Measurements from ENCODE around the gene GRID1. TPM values are rescaled to one million over a fixed set of nuclear protein-coding genes. Genes with fewer than 3 reads are reported as not detected.
"Not testable (repeated sequence)": the region's sequence is repeated elsewhere in the genome, so short reads cannot be mapped to it uniquely, and the experiment has no call there.

The GRID1 gene
- total RNA-seq, 3 donors from 2014 or later: 2.3 to 8.5 (median 5.9) TPM

GRCh38 chr10:86109421-86109820 lies 257.2 kb downstream of the GRID1 start:
- no peaks in the 10 kb centered on the region for H3K9me3 ChIP-seq
- no peak overlapping the region for H3K4me3 ChIP-seq
- no peaks in the 10 kb centered on the region for H3K4me1 ChIP-seq
- H3K36me3 ChIP-seq: no peaks in the 10 kb centered on the region
- no peaks in the 10 kb centered on the region for H3K27me3 ChIP-seq
- TF ChIP-seq CTCF (IDR thresholded peaks at IDR 0.05): no peak
- no peak for TF ChIP-seq POLR2AphosphoS5 (IDR thresholded peaks at IDR 0.05)
- no peak for TF ChIP-seq POLR2A (IDR thresholded peaks at IDR 0.05)
- H3K27ac ChIP-seq: no peak overlapping the region
- intact Hi-C loops (cut with DNase I; ENCODE audit: low total_unique reads): no loop called here
- DNase-seq (ENCODE audit: low spot score in 2 of 2): no peak

- intact Hi-C loops (cut with DNase I; ENCODE audit: low total_unique reads): no loop called here
- Histone ChIP-seq H3K36me3 (no peaks in the 10 kb centered on the region), H3K27me3 (no peaks in the 10 kb centered on the region), H3K9me3 (no peaks in the 10 kb centered on the region), H3K27ac (no peak overlapping the region), H3K4me1 (no peaks in the 10 kb centered on the region), H3K4me3 (no peak overlapping the region)
- TF ChIP-seq POLR2A (IDR thresholded peaks at IDR 0.05): no peak
- no peak for TF ChIP-seq POLR2AphosphoS5 (IDR thresholded peaks at IDR 0.05)
- TF ChIP-seq CTCF (IDR thresholded peaks at IDR 0.05): no peak
- no peak for DNase-seq (ENCODE audit: low spot score in 2 of 2)
Observed at GRCh38 chr10:86108696-86109095, 257.9 kb downstream of the GRID1 start.

GRCh38 chr10:86107611-86108310 lies 258.8 kb downstream of the GRID1 start:
- H3K9me3 ChIP-seq; DNase-seq (ENCODE audit: low spot score in 2 of 2); H3K4me1 ChIP-seq; intact Hi-C loops (cut with DNase I; ENCODE audit: low total_unique reads); H3K36me3 ChIP-seq; H3K4me3 ChIP-seq; H3K27me3 ChIP-seq; H3K27ac ChIP-seq: not testable (repeated sequence)

DNA sequence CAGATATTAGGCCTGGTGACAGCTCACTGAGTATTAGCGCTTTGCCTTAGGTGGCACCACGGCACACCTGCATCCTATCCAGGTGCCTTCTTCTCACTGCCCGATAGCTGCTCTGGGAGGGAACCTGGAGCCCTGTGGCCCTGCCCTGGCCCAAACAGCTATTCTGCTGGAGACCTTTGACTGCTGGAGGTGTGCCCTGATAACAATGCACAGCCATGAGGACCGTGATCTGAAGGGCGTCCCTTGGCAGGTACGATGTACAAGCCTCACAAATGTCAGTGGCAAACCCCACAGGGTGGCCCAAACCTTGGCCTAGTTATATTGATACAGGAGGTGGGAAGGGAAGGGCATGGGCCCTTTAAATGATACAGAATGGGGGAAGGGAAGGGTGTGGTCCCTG lies 259.5 kb downstream of the GRID1 start:
- Histone ChIP-seq H3K4me3 (no peak overlapping the region), H3K27me3 (no peaks in the 10 kb centered on the region), H3K4me1 (no peaks in the 10 kb centered on the region), H3K36me3 (no peaks in the 10 kb centered on the region), H3K9me3 (no peaks in the 10 kb centered on the region), H3K27ac (no peak overlapping the region)
- no peak for DNase-seq (ENCODE audit: low spot score in 2 of 2)
- TF ChIP-seq CTCF (IDR thresholded peaks at IDR 0.05): no peak
- no peak for TF ChIP-seq POLR2AphosphoS5 (IDR thresholded peaks at IDR 0.05)
- no peak for TF ChIP-seq POLR2A (IDR thresholded peaks at IDR 0.05)
- intact Hi-C loops (cut with DNase I; ENCODE audit: low total_unique reads): no loop called here

DNA sequence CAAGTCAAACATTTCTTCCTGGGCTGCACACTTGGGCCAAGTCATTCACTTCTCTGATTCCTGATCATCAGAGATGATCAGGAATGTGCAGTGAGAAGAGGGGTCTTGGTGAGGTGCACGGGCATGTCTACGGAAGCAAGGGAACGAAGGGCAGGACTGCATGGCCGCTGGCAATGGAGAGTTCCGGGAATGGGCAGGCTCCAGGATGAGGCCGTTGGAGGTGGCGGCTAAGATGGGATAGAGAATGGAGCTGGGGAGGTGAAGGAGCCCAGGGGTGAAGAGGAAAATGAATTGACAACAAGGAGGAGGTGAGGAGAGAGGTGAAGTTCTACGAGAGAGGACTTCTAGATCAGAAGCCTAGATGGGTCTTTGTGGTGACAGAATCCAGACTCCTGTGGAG lies 260.0 kb downstream of the GRID1 start:
- intact Hi-C loops (cut with DNase I; ENCODE audit: low total_unique reads): no loop called here
- no peak for DNase-seq (ENCODE audit: low spot score in 2 of 2)
- H3K4me1 ChIP-seq: no peaks in the 10 kb centered on the region
- no peaks in the 10 kb centered on the region for H3K27me3 ChIP-seq
- TF ChIP-seq POLR2AphosphoS5 (IDR thresholded peaks at IDR 0.05) (no peak), POLR2A (IDR thresholded peaks at IDR 0.05) (no peak), CTCF (IDR thresholded peaks at IDR 0.05) (no peak)
- H3K27ac ChIP-seq: no peak overlapping the region
- no peaks in the 10 kb centered on the region for H3K36me3 ChIP-seq
- H3K9me3 ChIP-seq: no peaks in the 10 kb centered on the region
- no peak overlapping the region for H3K4me3 ChIP-seq

DNA sequence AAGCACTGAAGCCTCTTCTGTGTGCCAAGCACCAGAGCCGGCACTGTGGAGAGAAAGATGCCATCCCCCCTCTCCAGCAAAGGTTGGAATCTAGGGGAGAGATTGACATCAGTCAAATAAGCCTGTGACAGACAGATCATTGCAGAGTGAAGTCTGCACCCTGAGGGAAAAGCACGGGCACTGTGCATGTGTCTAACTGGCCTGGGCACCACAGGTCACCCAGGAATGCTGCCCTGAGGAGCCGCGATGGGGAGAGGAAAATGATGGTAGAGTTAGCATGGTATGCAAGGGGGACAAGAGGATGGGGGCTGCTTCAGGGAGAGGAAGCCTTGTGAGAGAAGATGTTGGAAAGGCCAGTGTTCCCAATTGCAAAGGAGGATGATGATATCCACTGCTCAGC lies 261.0 kb downstream of the GRID1 start:
- DNase-seq (ENCODE audit: low spot score in 2 of 2): no peak
- H3K9me3 ChIP-seq: no peaks in the 10 kb centered on the region
- no peak overlapping the region for H3K4me3 ChIP-seq
- H3K27me3 ChIP-seq: no peaks in the 10 kb centered on the region
- no peaks in the 10 kb centered on the region for H3K36me3 ChIP-seq
- no peaks in the 10 kb centered on the region for H3K4me1 ChIP-seq
- H3K27ac ChIP-seq: no peak overlapping the region
- TF ChIP-seq POLR2AphosphoS5 (IDR thresholded peaks at IDR 0.05) (no peak), POLR2A (IDR thresholded peaks at IDR 0.05) (no peak), CTCF (IDR thresholded peaks at IDR 0.05) (no peak)
- intact Hi-C loops (cut with DNase I; ENCODE audit: low total_unique reads): no loop called here

Data from breast epithelium (tissue), 4 donors.